ENCODE measurements around the gene CDK2. TPM values are rescaled to one million over a fixed set of nuclear protein-coding genes. Genes with fewer than 3 reads are reported as not detected.

Gene CDK2
- total RNA-seq, 2 experiments from 2014 or later = 15.8 to 16.0 TPM

DNA sequence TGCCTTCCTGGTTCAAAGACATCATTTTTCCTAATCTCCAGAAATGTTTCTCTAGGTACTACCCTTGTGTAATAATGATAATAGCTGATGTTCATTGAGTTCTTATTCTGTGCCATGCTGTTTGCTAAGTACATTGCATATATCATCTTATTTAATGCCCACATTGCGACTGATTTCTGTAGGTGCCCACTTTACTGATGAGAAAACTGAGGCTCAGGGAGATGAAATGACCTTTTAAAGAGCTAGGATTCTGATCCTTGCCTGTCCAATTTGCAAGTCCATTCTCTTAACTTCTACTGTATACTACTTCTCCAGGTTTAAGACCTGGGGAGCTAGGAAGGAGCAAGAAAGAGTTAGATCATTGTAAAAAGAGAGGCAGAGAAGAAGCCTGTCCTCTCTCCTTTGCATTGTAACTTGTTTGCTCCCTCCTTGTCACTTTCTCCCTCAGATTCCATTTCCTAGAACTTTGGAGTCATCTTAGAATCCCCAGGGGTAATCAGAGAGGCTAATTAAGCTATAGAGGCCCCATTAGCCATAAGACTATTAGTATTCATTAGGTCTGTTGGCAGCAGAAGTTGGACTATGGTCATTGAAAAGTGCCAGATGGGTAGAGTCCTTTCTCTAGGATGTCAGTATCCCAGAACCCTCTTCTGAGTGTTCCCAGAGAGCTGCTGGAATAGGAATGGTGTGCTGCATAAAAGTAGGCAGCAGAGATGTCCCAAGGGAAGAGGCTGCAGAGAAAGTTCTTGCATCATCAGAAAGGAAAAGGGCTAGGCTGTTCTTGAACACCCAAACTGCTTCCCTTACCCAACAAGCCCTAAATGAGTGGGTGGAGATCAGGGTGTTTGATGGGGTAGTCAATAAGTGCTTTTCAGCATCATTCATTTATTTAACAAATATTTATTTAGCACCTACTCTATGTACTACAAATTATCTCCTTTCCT is 32.6 kb upstream of the CDK2 start:
- POLR2A ChIA-PET = interaction anchor here (0.7 to 18.6 kb wide), 15 partner anchors 8 to 204 kb away, joined by 3 to 251 read pairs (median 7); partner anchors contain the start of genes DNAJC14, ORMDL2, RAB5B and SARNP

DNA sequence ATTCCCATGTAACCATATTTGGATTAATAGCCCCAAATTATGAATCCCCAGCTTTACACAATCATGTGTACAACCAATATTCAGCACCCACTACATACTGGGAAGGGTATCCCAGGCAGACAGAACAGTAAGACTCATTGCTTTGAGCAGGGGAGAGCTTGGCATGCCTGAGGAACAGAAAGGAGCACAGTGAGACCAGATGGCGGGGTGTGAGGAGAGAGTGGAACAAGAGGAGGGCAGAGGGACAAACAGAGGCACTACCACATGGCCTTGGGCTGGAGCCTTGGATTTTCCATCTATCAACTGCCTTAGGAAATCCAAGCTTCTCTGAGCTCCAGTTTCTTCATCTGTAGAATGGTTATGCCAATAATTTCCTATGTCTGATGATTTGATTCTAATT is 31.9 kb upstream of the CDK2 start:
- H3K27ac Mint-ChIP-seq = peak overlapping the region; percentile 97
- H3K4me1 Mint-ChIP-seq (ENCODE audit: low read depth) = peaks cover 69% of the 10 kb centered on the region
- peaks cover 93% of the 10 kb centered on the region for H3K36me3 Mint-ChIP-seq (ENCODE audit: low read depth)
- Histone ChIP-seq H3K4me3 (ENCODE audit: low read length) (peak overlapping the region; percentile 98), H3K4me1 (ENCODE audit: insufficient read depth, low read length) (peaks cover 80% of the 10 kb centered on the region), H3K27ac (ENCODE audit: low read depth in 1 of 2, low read length in 2 of 2) (peak overlapping the region; percentile 70 to 81), H3K27me3 (ENCODE audit: control insufficient read depth in 1 of 2, insufficient read depth in 2 of 2, low read length in 2 of 2) (no peaks in the 10 kb centered on the region), H3K36me3 (ENCODE audit: insufficient read depth, low read length) (peaks cover 75% of the 10 kb centered on the region), H3K9me3 (ENCODE audit: control insufficient read depth in 1 of 2, insufficient read depth in 1 of 2, low read length in 2 of 2) (no peaks in the 10 kb centered on the region)
- TF ChIP-seq, protein P1, sequence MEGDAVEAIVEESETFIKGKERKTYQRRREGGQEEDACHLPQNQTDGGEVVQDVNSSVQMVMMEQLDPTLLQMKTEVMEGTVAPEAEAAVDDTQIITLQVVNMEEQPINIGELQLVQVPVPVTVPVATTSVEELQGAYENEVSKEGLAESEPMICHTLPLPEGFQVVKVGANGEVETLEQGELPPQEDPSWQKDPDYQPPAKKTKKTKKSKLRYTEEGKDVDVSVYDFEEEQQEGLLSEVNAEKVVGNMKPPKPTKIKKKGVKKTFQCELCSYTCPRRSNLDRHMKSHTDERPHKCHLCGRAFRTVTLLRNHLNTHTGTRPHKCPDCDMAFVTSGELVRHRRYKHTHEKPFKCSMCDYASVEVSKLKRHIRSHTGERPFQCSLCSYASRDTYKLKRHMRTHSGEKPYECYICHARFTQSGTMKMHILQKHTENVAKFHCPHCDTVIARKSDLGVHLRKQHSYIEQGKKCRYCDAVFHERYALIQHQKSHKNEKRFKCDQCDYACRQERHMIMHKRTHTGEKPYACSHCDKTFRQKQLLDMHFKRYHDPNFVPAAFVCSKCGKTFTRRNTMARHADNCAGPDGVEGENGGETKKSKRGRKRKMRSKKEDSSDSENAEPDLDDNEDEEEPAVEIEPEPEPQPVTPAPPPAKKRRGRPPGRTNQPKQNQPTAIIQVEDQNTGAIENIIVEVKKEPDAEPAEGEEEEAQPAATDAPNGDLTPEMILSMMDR (IDR thresholded peaks at IDR 0.05) = no peak
- DNase-seq = no peak
- ChIA-PET CTCF (interaction anchor here (0.6 to 6.6 kb wide), 6 partner anchors 8 to 210 kb away, joined by 3 to 31 read pairs (median 4); partner anchors contain the start of gene PYM1), POLR2A (interaction anchor here (0.8 to 18.6 kb wide), 8 partner anchors 12 to 116 kb away, joined by 3 to 251 read pairs (median 28); partner anchors contain the start of genes DNAJC14, ORMDL2, RAB5B and SARNP)
- intact Hi-C loops (cut with DNase I, micrococcal nuclease) = loop anchor here in 1 of 2 experiments (5.0 kb wide), 1 partner anchor 108 kb away; the partner anchor contains the start of gene RPS26
- H3K27me3 Mint-ChIP-seq = no peaks in the 10 kb centered on the region
- peak overlapping the region; percentile 99 for H3K4me3 Mint-ChIP-seq
- no peak for ATAC-seq (ENCODE audit: poor library complexity)
- H3K9me3 Mint-ChIP-seq = no peaks in the 10 kb centered on the region

More for the DNA sequence above, 32.6 kb upstream of the CDK2 start:
- H3K4me1 Mint-ChIP-seq (ENCODE audit: low read depth) = peaks cover 69% of the 10 kb centered on the region
- no peaks in the 10 kb centered on the region for H3K9me3 ChIP-seq (ENCODE audit: control insufficient read depth in 1 of 2, insufficient read depth in 1 of 2, low read length in 2 of 2)
- CTCF ChIA-PET = interaction anchor here (0.8 to 6.6 kb wide), 4 partner anchors 20 to 196 kb away, joined by 3 to 31 read pairs (median 3); no protein-coding TSS in a partner anchor
- H3K4me3 Mint-ChIP-seq = peak overlapping the region; percentile 99
- no peaks in the 10 kb centered on the region for H3K9me3 Mint-ChIP-seq
- H3K27me3 Mint-ChIP-seq = no peaks in the 10 kb centered on the region
- TF ChIP-seq, protein P1 (IDR thresholded peaks at IDR 0.05) = no peak
- H3K27me3 ChIP-seq (ENCODE audit: control insufficient read depth in 1 of 2, insufficient read depth in 2 of 2, low read length in 2 of 2) = no peaks in the 10 kb centered on the region
- intact Hi-C loops (cut with DNase I, micrococcal nuclease) = loop anchor here in 1 of 2 experiments (5.0 kb wide), 1 partner anchor 108 kb away; the partner anchor contains the start of gene RPS26
- H3K4me3 ChIP-seq (ENCODE audit: low read length) = peak overlapping the region; percentile 98
- peaks cover 79% of the 10 kb centered on the region for H3K4me1 ChIP-seq (ENCODE audit: insufficient read depth, low read length)
- H3K36me3 ChIP-seq (ENCODE audit: insufficient read depth, low read length) = peaks cover 68% of the 10 kb centered on the region
- peak overlapping the region; percentile 81 to 93 for H3K27ac ChIP-seq (ENCODE audit: low read depth in 1 of 2, low read length in 2 of 2)
- H3K36me3 Mint-ChIP-seq (ENCODE audit: low read depth) = peaks cover 93% of the 10 kb centered on the region
- H3K27ac Mint-ChIP-seq = peak overlapping the region; percentile 97
- DNase-seq = no peak
- ATAC-seq (ENCODE audit: poor library complexity) = no peak

DNA sequence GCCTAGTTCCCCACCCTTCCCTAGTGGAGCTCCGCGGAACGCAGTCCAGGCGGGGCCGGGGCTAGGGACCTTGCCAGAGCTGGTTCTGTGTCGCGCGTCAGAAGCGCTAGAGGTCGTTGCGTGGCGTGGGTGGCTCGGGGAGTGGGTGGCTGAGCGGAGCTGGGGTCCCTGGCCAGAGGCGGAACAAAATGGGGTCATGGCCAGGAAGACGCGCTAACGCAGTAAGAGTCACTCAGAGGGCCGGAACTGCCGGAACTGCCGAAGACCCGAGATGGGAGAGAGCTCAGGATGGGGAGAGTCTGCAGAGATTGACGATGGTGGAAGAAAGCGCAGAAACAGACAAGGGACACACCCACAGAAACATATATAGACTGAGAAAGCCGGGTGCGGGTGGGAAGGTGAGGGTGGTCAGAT is 30.9 kb upstream of the CDK2 start:
- ChIA-PET CTCF (interaction anchor here (0.7 to 6.6 kb wide), 10 partner anchors 9 to 211 kb away, joined by 3 to 31 read pairs (median 4); partner anchors contain the start of genes DNAJC14, PYM1 and RAB5B), POLR2A (interaction anchor here (0.8 to 18.6 kb wide), 13 partner anchors 9 to 206 kb away, joined by 3 to 251 read pairs (median 14); partner anchors contain the start of genes CD63, DNAJC14, ORMDL2 and PYM1)
- DNase-seq (peak in 7 of 14 experiments; percentile 24 to 59 (median 48)), ATAC-seq (ENCODE audit: poor library complexity) (peak; percentile 13)
- Mint-ChIP-seq H3K36me3 (ENCODE audit: low read depth) (peaks cover 93% of the 10 kb centered on the region), H3K9me3 (no peaks in the 10 kb centered on the region), H3K27ac (peak overlapping the region; percentile 97), H3K4me1 (ENCODE audit: low read depth) (peaks cover 74% of the 10 kb centered on the region), H3K4me3 (peak overlapping the region; percentile 99), H3K27me3 (no peaks in the 10 kb centered on the region)
- Histone ChIP-seq H3K27me3 (ENCODE audit: control insufficient read depth in 1 of 2, insufficient read depth in 2 of 2, low read length in 2 of 2) (no peaks in the 10 kb centered on the region), H3K9me3 (ENCODE audit: control insufficient read depth in 1 of 2, insufficient read depth in 1 of 2, low read length in 2 of 2) (no peaks in the 10 kb centered on the region), H3K4me3 (ENCODE audit: low read length) (peak overlapping the region; percentile 98), H3K27ac (ENCODE audit: low read depth in 1 of 2, low read length in 2 of 2) (peak overlapping the region; percentile 70 to 81), H3K36me3 (ENCODE audit: insufficient read depth, low read length) (peaks cover 85% of the 10 kb centered on the region), H3K4me1 (ENCODE audit: insufficient read depth, low read length) (peaks cover 87% of the 10 kb centered on the region)
- TF ChIP-seq, protein P1 (IDR thresholded peaks at IDR 0.05) = no peak
- intact Hi-C loops (cut with DNase I, micrococcal nuclease) = no loop called here

Measured in CD4-positive, alpha-beta T cell (primary cell).